Mucosa of descending colon (tissue), 3 donors: Measurements from ENCODE around the gene SOBP. TPM values are rescaled to one million over a fixed set of nuclear protein-coding genes. Genes with fewer than 3 reads are reported as not detected.
A peak's percentile ranks its signal among the peaks of the same experiment; 100 is the strongest.

Source experiments
- ATAC-seq: fragments of 200-7000 bp; cut with Tn5 transposase; one replicate; pipeline ENCODE4 v1.9.1; 2020; ENCODE audit warnings: mild to moderate bottlenecking, moderate library complexity
- DNase-seq, 3 donors: peaks; one replicate each; pipeline ENCODE4 v3.0.0-alpha.2; 2020
- H3K36me3 ChIP-seq: fragments of 200-600 bp; one replicate; pipeline ENCODE4 v1.8.0; 2021; ENCODE audit warnings: low read depth, mild to moderate bottlenecking
- H3K4me1 ChIP-seq: fragments of 200-600 bp; one replicate; pipeline ENCODE4 v1.8.0; 2021; ENCODE audit warnings: low read depth, mild to moderate bottlenecking
- H3K4me3 ChIP-seq: fragments of 200-600 bp; one replicate; pipeline ENCODE4 v1.8.0; 2021; ENCODE audit warnings: mild to moderate bottlenecking
- H3K9me3 ChIP-seq: fragments of 200-600 bp; one replicate; pipeline ENCODE4 v1.8.0; 2021; ENCODE audit warnings: mild to moderate bottlenecking
- CTCF ChIP-seq: fragments of 200-600 bp; IDR thresholded peaks from one replicate; pipeline ENCODE4 v1.8.0; 2022; ENCODE audit warnings: antibody characterized with exemption, mild to moderate bottlenecking
- intact Hi-C, 2 donors: fragments of 100-400 bp; cut with DNase I in 1 of 2; cut with micrococcal nuclease in 1 of 2; formaldehyde crosslinking; loops; one replicate each; pipeline versions ENCODE4 v1.11.0 to v1.11.1; 2022; cut with DNase I, micrococcal nuclease
- total RNA-seq, 3 donors: library from RNA; stranded (reverse); fragmentation: NEBNext Ultra II Directional in 2 of 3; extraction: Animal tissue kit (Norgen Biotek cat#: 25700) in 2 of 3; gene quantifications; one replicate each; pipeline versions ENCODE4 v1.2.1 to v1.2.4, GENCODE V29; 2021 to 2023
- donor health status: DM: no; HTN: no; CAD: no; lungs with moderate emphysema.
- donor health status: DM: no; HTN: no; CAD: no.
- donor health status: DM: no; HTN: yes; CAD: no.

Gene SOBP
- total RNA-seq, 3 donors from 2014 or later: 1.2 to 31.5 (median 2.5) TPM

- intact Hi-C loops: no loop called here
- Histone ChIP-seq H3K4me1 (no peaks in the 10 kb centered on the region), H3K36me3 (no peaks in the 10 kb centered on the region), H3K9me3 (no peaks in the 10 kb centered on the region), H3K4me3 (no peak overlapping the region)
- DNase-seq (no peak), ATAC-seq (peak; percentile 50)
- no peak for TF ChIP-seq CTCF
These were observed 179.0 kb downstream of the SOBP start for GRCh38 chr6:107668743-107669474.

- no peaks in the 10 kb centered on the region for H3K4me1 ChIP-seq
- no peaks in the 10 kb centered on the region for H3K36me3 ChIP-seq
- H3K4me3 ChIP-seq: no peak overlapping the region
- ATAC-seq (peak; percentile 19), DNase-seq (peak in 1 of 3 donors; percentile 56)
- intact Hi-C loops: no loop called here
- TF ChIP-seq CTCF: no peak
- H3K9me3 ChIP-seq: no peaks in the 10 kb centered on the region
These were observed 180.9 kb downstream of the SOBP start for GRCh38 chr6:107670792-107671199.

GRCh38 chr6:107673076-107673494 lies 183.2 kb downstream of the SOBP start:
- Histone ChIP-seq H3K4me3 (no peak overlapping the region), H3K9me3 (no peaks in the 10 kb centered on the region), H3K4me1 (no peaks in the 10 kb centered on the region), H3K36me3 (no peaks in the 10 kb centered on the region)
- DNase-seq (no peak), ATAC-seq (no peak)
- intact Hi-C loops: no loop called here
- TF ChIP-seq CTCF: no peak

GRCh38 chr6:107674995-107675738 lies 185.2 kb downstream of the SOBP start:
- Histone ChIP-seq H3K36me3 (no peaks in the 10 kb centered on the region), H3K4me1 (no peaks in the 10 kb centered on the region), H3K4me3 (no peak overlapping the region), H3K9me3 (no peaks in the 10 kb centered on the region)
- ATAC-seq: peak; percentile 98
- DNase-seq: peak; percentile 75 to 91 (median 90)
- intact Hi-C loops: loop anchor here (5.0 kb wide), 1 partner anchor 172 kb away; no protein-coding TSS in a partner anchor
- TF ChIP-seq CTCF: peak; percentile 76

GRCh38 chr6:107676042-107676441 lies 186.1 kb downstream of the SOBP start:
- H3K4me1 ChIP-seq: no peaks in the 10 kb centered on the region
- no peak overlapping the region for H3K4me3 ChIP-seq
- no peaks in the 10 kb centered on the region for H3K9me3 ChIP-seq
- DNase-seq: no peak
- intact Hi-C loops: loop anchor here (5.0 kb wide), 1 partner anchor 171 kb away; no protein-coding TSS in a partner anchor
- no peak for TF ChIP-seq CTCF
- no peak for ATAC-seq
- no peaks in the 10 kb centered on the region for H3K36me3 ChIP-seq
